ENCODE results near the gene SYT3. TPM values are rescaled to one million over a fixed set of nuclear protein-coding genes. Genes with fewer than 3 reads are reported as not detected.
"Not testable (repeated sequence)": the region's sequence is repeated elsewhere in the genome, so short reads cannot be mapped to it uniquely, and the experiment has no call there.

The SYT3 gene
- polyA plus RNA-seq, 3 donors, result not detected

DNA sequence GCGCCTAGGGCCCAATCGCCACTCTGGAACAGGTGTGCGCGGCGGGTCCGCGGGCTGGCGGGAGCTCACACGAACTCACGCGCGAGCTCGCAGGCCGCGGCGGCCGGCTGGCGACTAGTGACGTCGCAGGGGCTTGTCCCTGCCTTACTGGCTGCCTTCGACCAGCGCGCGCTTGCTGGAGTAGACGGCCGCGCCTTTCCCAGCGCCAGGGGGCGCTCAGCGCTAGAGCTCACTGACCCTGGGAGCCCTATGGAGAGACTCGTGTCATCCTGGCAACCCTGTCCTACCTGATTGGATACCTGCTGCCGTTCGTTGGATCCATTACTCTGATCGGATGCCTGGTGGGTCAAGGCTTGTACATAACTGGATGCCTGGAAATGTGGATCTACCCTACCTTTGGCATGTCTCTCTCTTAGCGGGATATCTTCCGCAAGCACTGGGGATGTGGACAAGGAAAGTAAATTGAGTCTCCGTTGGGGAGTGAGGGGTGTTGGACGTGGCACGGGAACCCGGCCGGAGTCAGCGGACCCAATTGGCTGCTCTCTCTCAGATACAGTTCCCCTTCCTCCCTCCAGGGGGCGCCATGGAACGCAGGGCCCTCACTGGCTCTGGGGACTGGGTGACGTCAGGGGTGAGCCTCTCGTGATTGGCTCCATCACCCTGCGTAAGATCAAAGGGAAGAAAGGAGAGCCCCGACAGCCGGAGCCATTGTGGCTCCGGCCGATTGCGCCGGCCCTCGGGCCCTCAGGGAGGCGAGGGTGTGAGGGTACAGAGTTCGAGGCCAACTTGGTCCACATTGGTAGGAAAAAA is 35.2 kb downstream of the SYT3 start:
- TF ChIP-seq, protein P1, sequence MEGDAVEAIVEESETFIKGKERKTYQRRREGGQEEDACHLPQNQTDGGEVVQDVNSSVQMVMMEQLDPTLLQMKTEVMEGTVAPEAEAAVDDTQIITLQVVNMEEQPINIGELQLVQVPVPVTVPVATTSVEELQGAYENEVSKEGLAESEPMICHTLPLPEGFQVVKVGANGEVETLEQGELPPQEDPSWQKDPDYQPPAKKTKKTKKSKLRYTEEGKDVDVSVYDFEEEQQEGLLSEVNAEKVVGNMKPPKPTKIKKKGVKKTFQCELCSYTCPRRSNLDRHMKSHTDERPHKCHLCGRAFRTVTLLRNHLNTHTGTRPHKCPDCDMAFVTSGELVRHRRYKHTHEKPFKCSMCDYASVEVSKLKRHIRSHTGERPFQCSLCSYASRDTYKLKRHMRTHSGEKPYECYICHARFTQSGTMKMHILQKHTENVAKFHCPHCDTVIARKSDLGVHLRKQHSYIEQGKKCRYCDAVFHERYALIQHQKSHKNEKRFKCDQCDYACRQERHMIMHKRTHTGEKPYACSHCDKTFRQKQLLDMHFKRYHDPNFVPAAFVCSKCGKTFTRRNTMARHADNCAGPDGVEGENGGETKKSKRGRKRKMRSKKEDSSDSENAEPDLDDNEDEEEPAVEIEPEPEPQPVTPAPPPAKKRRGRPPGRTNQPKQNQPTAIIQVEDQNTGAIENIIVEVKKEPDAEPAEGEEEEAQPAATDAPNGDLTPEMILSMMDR (IDR thresholded peaks at IDR 0.05), result peak; percentile 8
- H3K4me3 Mint-ChIP-seq; H3K36me3 ChIP-seq (replicated peaks in 1 of 2; ENCODE audit: control insufficient read depth in 1 of 2, insufficient read depth in 2 of 2, low read length in 2 of 2); H2AFZ ChIP-seq (ENCODE audit: insufficient read depth, low read depth, low read length, poor library complexity, severe bottlenecking); H4K20me1 ChIP-seq (ENCODE audit: insufficient read depth, low read length); H3K4me2 ChIP-seq (replicated peaks; ENCODE audit: extremely low read depth, low read length, poor library complexity, severe bottlenecking); H3K9ac ChIP-seq (ENCODE audit: insufficient read depth, low read length, poor library complexity, severe bottlenecking); H3K36me3 Mint-ChIP-seq; intact Hi-C loops (cut with micrococcal nuclease); H3K4me3 ChIP-seq (replicated peaks in 1 of 3; ENCODE audit: low read depth in 2 of 3, low read length in 3 of 3); H3K4me1 Mint-ChIP-seq; H3K27ac Mint-ChIP-seq; H3K27ac ChIP-seq (ENCODE audit: low read depth in 1 of 2, low read length in 2 of 2); H3K4me1 ChIP-seq (ENCODE audit: control insufficient read depth in 1 of 2, insufficient read depth in 2 of 2, low read length in 2 of 2); H3K79me2 ChIP-seq (ENCODE audit: insufficient read depth, low read length); DNase-seq: not testable (repeated sequence)
- WGBS (ENCODE audit: insufficient coverage), result no CpG with 5 or more reads among the region's 56 CpGs
- Mint-ChIP-seq H3K9me3 (peaks cover 17 to 47% (median 36%) of the 10 kb centered on the region in 7 donors), H3K27me3 (ENCODE audit: low read depth in 3 of 3) (peaks cover 36 to 54% (median 46%) of the 10 kb centered on the region in 3 donors)
- peaks cover 2 to 34% of the 10 kb centered on the region in 2 donors for H3K27me3 ChIP-seq (ENCODE audit: control insufficient read depth in 2 of 2, insufficient read depth in 2 of 2, low read length in 2 of 2)
- H3K9me3 ChIP-seq (replicated peaks in 1 of 2; ENCODE audit: control insufficient read depth in 1 of 2, insufficient read depth in 1 of 2, low read length in 2 of 2), result peaks cover 19 to 29% of the 10 kb centered on the region in 2 donors

DNA sequence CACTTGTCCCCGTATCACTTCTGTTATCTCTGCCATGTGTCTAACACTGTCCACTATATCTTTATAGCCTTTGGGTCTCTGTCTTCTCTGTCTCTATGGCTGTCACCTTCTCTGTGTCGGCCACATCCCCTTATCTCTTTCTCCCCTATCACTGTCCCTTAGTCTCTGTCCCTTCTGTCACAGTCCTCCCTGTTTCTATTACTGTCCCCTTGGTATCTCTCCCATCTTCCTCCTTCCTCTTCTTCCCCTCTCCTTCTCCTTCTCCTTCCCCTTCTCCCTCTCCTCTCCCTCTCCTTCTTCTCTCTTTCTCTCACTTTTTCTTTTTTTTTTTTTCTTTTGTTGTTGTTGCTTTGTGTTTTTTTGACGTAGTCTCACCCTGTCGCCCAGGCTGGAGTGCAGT is 36.7 kb downstream of the SYT3 start:
- no peak for DNase-seq
- H2AFZ ChIP-seq (ENCODE audit: insufficient read depth, low read depth, low read length, poor library complexity, severe bottlenecking), result no peak overlapping the region
- H3K4me2 ChIP-seq (replicated peaks; ENCODE audit: extremely low read depth, low read length, poor library complexity, severe bottlenecking), result no peak overlapping the region
- no peak overlapping the region for H3K4me3 ChIP-seq (replicated peaks in 1 of 3; ENCODE audit: low read depth in 2 of 3, low read length in 3 of 3)
- H3K4me1 ChIP-seq (ENCODE audit: control insufficient read depth in 1 of 2, insufficient read depth in 2 of 2, low read length in 2 of 2), result peaks cover 2 to 4% of the 10 kb centered on the region in 2 donors
- H3K27me3 Mint-ChIP-seq (ENCODE audit: low read depth in 3 of 3), result peaks cover 30 to 46% (median 41%) of the 10 kb centered on the region in 3 donors
- H3K36me3 ChIP-seq (replicated peaks in 1 of 2; ENCODE audit: control insufficient read depth in 1 of 2, insufficient read depth in 2 of 2, low read length in 2 of 2), result no peaks in the 10 kb centered on the region
- peaks cover 0 to 7% of the 10 kb centered on the region in 2 donors for H3K36me3 Mint-ChIP-seq
- H3K27ac Mint-ChIP-seq, result no peak overlapping the region
- intact Hi-C loops (cut with micrococcal nuclease), result no loop called here
- H3K27ac ChIP-seq (ENCODE audit: low read depth in 1 of 2, low read length in 2 of 2), result no peak overlapping the region
- H3K9ac ChIP-seq (ENCODE audit: insufficient read depth, low read length, poor library complexity, severe bottlenecking), result no peak overlapping the region
- peaks cover 12 to 23% of the 10 kb centered on the region in 2 donors for H3K9me3 ChIP-seq (replicated peaks in 1 of 2; ENCODE audit: control insufficient read depth in 1 of 2, insufficient read depth in 1 of 2, low read length in 2 of 2)
- H3K79me2 ChIP-seq (ENCODE audit: insufficient read depth, low read length), result no peaks in the 10 kb centered on the region
- peaks cover 2 to 26% of the 10 kb centered on the region in 2 donors for H3K27me3 ChIP-seq (ENCODE audit: control insufficient read depth in 2 of 2, insufficient read depth in 2 of 2, low read length in 2 of 2)
- peaks cover 11 to 39% (median 24%) of the 10 kb centered on the region in 7 donors for H3K9me3 Mint-ChIP-seq
- H4K20me1 ChIP-seq (ENCODE audit: insufficient read depth, low read length), result no peaks in the 10 kb centered on the region
- TF ChIP-seq, protein P1 (IDR thresholded peaks at IDR 0.05), result no peak
- 100% methylated on average over 4 of the region's 4 CpGs for WGBS (ENCODE audit: insufficient coverage)
- H3K4me3 Mint-ChIP-seq, result no peak overlapping the region
- no peaks in the 10 kb centered on the region for H3K4me1 Mint-ChIP-seq
